NCI-H128 (cell line): Measurements from ENCODE around the gene PPP1R3F.

Source experiments
- DNase-seq: peaks from one replicate; lab custom pipeline; 2025; ENCODE audit not compliant: unreplicated experiment; lab: John Stamatoyannopoulos, UW

PPP1R3F gene

DNA sequence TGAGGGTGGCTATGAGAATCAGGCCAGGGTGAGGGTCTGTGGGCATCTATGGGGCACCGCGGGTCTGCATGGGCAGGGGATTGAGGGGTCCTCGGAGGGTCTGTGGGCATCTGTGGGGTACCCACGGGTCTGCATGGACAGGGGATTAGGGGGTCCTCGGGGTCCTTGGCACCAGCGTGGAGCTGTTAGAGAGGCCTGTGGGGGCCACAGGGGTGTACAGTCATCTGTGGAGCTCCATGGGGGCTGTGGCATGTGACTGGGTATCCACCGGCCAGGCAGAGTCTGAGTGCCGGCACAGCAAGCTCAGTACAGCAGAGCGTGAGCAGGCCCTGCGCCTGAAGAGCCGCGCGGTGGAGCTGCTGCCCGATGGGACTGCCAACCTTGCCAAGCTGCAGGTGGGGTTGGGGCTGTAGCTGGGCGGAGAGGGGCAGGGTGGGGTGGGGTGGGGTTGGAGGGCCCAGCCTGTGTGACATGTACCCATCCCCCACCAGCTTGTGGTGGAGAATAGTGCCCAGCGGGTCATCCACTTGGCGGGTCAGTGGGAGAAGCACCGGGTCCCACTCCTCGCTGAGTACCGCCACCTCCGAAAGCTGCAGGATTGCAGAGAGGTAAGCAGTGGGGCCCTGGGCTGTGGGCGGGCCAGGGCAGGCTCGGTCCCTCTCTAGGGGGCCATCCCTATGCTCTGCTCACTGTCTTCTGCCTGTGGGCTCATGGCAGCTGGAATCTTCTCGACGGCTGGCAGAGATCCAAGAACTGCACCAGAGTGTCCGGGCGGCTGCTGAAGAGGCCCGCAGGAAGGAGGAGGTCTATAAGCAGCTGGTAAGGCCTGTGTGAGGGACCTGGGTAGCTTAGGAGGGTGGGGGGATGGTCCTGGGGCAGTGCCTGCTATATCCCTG lies 21.4 kb upstream of the PPP1R3F start:
- no peak for DNase-seq

- DNase-seq = no peak
Observed at GRCh38 chrX:49249071-49249470, 20.5 kb upstream of the PPP1R3F start.

- DNase-seq = no peak
Observed at GRCh38 chrX:49249616-49250015, 20.0 kb upstream of the PPP1R3F start.

- no peak for DNase-seq
Observed at GRCh38 chrX:49250066-49250465, 19.5 kb upstream of the PPP1R3F start.

DNA sequence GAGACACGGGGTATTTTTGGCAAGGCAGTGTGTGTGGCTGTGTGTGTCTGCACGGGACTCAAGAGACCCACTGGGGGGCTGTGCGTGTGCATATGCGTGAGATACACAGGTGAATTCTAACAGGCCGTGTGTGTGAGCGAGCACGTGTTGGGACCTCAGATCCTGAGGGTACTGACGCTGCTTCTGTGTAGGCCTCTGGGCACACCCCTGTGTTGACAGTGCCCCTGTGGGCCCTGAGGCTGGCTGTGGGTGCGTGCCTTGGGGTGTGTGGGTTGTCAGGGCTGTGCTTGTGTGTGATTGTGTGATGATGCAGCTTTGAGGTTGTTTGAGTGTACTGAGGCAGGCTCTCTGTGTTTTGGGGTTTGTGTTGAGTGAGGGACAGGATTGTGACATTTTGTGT lies 19.0 kb upstream of the PPP1R3F start:
- no peak for DNase-seq

- no peak for DNase-seq
Observed at GRCh38 chrX:49251325-49251724, 18.3 kb upstream of the PPP1R3F start.

- no peak for DNase-seq
Observed at GRCh38 chrX:49254639-49255038, 15.0 kb upstream of the PPP1R3F start.

DNA sequence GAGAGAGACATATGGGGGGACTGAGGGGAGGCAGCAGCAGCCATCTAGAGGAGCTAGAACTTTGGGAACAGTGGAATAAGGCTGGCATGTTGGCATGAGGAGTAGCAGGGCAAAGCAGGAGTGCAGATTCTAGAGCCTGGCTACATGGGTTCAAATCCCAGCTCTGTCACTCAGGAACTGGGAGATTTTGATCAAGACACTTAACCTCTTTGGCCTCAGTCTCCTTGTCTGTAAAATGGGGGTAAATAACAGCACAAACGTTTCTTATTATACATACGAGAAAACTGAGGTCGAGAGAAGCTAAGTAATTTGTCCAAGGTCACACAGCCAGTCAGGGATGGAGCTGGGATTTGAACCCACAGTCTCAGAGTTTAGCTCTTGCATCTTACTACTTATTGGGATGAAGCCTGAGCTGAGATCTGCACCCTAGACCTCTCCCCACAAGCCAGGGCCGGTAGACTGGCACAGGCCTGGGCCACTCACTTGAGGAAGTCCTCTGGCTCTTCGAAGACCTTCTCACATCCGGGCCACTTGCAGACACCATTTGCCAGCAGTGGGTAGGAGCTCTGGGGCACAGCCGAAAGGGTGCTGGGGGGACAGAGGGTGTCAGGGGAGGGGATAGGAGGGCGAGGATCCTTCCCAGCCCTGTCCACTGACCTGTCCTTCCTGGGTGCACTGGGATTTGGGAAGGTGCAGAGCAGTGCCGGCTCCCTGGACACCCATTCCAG lies 13.2 kb upstream of the PPP1R3F start:
- no peak for DNase-seq

GRCh38 chrX:49257074-49257790 lies 12.4 kb upstream of the PPP1R3F start:
- no peak for DNase-seq

- DNase-seq = no peak
Observed at GRCh38 chrX:49257846-49258748, 11.5 kb upstream of the PPP1R3F start.

DNA sequence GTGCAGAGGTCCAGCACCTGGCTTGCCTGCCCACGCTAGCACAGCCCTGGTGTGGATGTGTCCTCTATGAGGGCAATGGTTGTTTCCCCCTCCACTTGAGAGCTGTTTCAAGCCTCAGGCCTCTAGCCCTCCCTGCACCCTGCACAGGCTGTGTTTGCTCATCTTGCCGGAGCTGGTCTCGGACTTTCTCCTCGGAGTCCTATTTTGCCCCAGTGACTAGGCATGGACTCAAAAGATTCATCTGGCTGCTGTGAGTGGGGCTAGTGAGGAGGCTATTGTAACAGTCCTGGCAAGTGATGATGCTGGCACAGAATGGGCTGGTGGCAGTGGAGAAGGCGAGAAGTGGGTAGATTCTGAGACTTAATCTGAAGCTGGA lies 10.9 kb upstream of the PPP1R3F start:
- DNase-seq = no peak

DNA sequence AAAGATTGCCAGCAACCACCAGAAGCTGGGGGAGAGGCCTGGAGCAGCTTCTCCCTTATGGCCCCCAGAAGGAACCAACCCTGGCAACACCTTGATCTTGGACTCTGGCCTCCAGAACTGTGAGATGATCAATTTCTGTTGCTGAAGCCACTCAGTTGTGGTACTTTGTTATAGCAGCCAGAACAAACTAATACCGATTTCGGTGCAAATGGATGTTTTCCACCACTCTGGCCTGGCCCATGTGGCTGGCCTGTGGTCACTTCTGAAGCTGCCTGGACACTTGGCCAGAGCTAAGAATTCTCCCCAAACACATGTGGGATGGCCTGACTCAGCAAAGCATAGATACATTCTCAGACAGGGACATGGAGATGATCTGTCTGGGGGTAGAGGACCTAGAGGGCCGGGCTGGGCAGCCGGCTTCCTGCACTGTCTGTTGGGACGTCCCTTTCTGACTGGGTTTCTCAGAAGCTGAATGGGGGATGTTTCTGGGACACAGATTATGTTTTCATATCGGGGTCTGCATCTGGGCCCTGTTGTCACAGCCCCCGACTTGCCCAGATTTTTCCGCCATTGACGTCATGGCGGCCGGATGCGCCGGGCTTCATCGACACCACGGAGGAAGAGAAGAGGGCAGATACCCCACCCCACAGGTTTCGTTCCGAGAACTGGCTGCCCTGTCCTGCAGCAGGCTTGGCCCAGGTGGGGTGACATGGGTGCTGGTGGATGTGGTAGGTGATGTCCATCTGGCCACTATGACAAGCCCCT lies 9.2 kb upstream of the PPP1R3F start:
- no peak for DNase-seq

- no peak for DNase-seq
Observed at GRCh38 chrX:49262603-49263002, 7.0 kb upstream of the PPP1R3F start.

GRCh38 chrX:49263631-49264030 lies 6.0 kb upstream of the PPP1R3F start:
- DNase-seq = no peak

GRCh38 chrX:49264460-49264859 lies 5.1 kb upstream of the PPP1R3F start, which contains the start of gene FOXP3:
Gene FOXP3 (minus strand): TSS chrX:49264710. CDS start chrX:49258505, 6,205 bp downstream.
- DNase-seq = no peak

DNA sequence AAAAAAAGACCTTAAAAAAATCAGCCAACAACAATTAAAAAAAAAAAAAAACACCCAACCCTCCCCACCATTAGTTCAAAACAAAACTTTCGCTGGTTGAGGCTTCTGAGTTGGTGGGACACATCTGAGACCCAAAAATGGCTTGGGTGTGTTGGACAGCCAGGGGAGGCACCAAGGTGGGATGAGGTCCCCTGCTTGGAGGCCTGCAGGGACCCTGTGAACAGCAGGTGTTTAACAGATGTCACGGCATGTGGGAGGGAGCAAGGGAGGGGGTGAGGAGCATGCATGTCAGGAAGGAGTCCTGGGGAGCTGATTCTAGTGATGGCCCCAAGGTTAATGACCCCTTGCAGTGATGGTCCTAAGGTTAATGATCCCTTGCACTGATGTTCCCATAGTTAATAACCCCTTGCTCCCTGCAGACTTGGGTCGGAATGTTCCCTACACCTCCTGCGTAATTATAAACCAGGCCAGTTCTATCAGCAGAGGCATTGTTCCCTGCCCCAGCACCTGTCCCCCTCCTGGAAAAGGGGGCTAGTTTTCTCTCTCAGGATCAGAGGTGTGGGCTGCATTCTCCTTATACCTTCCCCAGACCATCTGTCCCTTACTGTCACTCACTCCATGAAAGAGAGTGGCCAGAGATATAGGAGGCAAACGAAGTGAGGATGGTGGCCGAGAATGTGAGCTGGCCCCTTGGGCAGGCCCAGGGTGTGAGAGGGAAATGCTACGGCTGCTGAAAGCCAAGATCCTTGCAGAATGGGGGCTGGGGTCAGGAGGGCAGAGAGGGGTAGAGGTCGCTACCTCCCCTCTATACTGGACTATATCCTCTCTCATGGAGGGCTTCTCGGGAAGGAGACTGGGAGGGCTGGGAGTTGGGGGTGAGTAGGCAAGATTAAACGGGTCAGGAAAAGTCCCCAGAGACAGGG lies 2.8 kb upstream of the PPP1R3F start:
- no peak for DNase-seq

DNA sequence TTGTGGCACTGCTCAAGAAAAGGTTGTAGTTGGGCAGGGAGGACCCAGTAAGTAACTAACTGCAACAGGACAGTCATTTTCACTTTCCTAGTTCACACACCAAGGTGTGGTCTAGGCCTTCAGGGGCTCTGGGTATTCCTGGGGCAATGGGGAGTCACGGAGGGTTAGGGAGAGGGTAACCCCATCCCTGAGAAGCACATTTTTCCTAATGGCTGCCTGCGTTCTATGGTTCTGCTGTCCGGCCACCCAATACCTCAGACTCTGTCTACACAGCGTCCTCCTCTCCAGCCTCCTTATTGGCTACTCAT lies 937 bp upstream of the PPP1R3F start:
- DNase-seq = no peak

- DNase-seq = peak; percentile 93
Observed at GRCh38 chrX:49269010-49269766, 405 bp upstream of the PPP1R3F start.
